ENCODE data around the gene MSS51. TPM values are rescaled to one million over a fixed set of nuclear protein-coding genes. Genes with fewer than 3 reads are reported as not detected.
"Not testable (repeated sequence)": the region's sequence is repeated elsewhere in the genome, so short reads cannot be mapped to it uniquely, and the experiment has no call there.

MSS51 gene
- total RNA-seq, 3 donors from 2014 or later: 0.76 to 1.3 (median 0.95) TPM

- Mint-ChIP-seq H3K4me1 (ENCODE audit: low read depth) (peaks cover 66% of the 10 kb centered on the region), H3K4me3 (no peak overlapping the region), H3K9me3 (no peaks in the 10 kb centered on the region), H3K27me3 (ENCODE audit: low read depth) (no peaks in the 10 kb centered on the region), H3K36me3 (ENCODE audit: insufficient read depth) (peaks cover 23% of the 10 kb centered on the region)
- no peak for DNase-seq
- no peak for ATAC-seq
These were observed 25.9 kb downstream of the MSS51 start for GRCh38 chr10:73407495-73407894.

- peaks cover 23% of the 10 kb centered on the region for H3K36me3 Mint-ChIP-seq (ENCODE audit: insufficient read depth)
- no peaks in the 10 kb centered on the region for H3K27me3 Mint-ChIP-seq (ENCODE audit: low read depth)
- DNase-seq (no peak), ATAC-seq (no peak)
- H3K4me1 Mint-ChIP-seq (ENCODE audit: low read depth): peaks cover 60% of the 10 kb centered on the region
- H3K9me3 Mint-ChIP-seq: no peaks in the 10 kb centered on the region
- H3K4me3 Mint-ChIP-seq: no peak overlapping the region
These were observed 26.5 kb downstream of the MSS51 start for GRCh38 chr10:73406846-73407245.

GRCh38 chr10:73405556-73405955 is 27.8 kb downstream of the MSS51 start:
- H3K9me3 Mint-ChIP-seq: no peaks in the 10 kb centered on the region
- no peak overlapping the region for H3K4me3 Mint-ChIP-seq
- H3K36me3 Mint-ChIP-seq (ENCODE audit: insufficient read depth): peaks cover 18% of the 10 kb centered on the region
- DNase-seq: no peak
- peaks cover 53% of the 10 kb centered on the region for H3K4me1 Mint-ChIP-seq (ENCODE audit: low read depth)
- ATAC-seq: no peak
- no peaks in the 10 kb centered on the region for H3K27me3 Mint-ChIP-seq (ENCODE audit: low read depth)

GRCh38 chr10:73404690-73405089 is 28.7 kb downstream of the MSS51 start:
- DNase-seq (no peak), ATAC-seq (no peak)
- no peak overlapping the region for H3K4me3 Mint-ChIP-seq
- peaks cover 48% of the 10 kb centered on the region for H3K4me1 Mint-ChIP-seq (ENCODE audit: low read depth)
- no peaks in the 10 kb centered on the region for H3K27me3 Mint-ChIP-seq (ENCODE audit: low read depth)
- no peaks in the 10 kb centered on the region for H3K9me3 Mint-ChIP-seq
- H3K36me3 Mint-ChIP-seq (ENCODE audit: insufficient read depth): peaks cover 15% of the 10 kb centered on the region

- Mint-ChIP-seq H3K4me3 (no peak overlapping the region), H3K36me3 (ENCODE audit: insufficient read depth) (peaks cover 11% of the 10 kb centered on the region), H3K4me1 (ENCODE audit: low read depth) (peaks cover 24% of the 10 kb centered on the region), H3K27me3 (ENCODE audit: low read depth) (no peaks in the 10 kb centered on the region), H3K9me3 (no peaks in the 10 kb centered on the region)
- DNase-seq (no peak), ATAC-seq (no peak)
These were observed 31.7 kb downstream of the MSS51 start for GRCh38 chr10:73401636-73402035.

- H3K36me3 Mint-ChIP-seq (ENCODE audit: insufficient read depth): peaks cover 25% of the 10 kb centered on the region
- H3K9me3 Mint-ChIP-seq: no peaks in the 10 kb centered on the region
- no peak overlapping the region for H3K4me3 Mint-ChIP-seq
- H3K4me1 Mint-ChIP-seq (ENCODE audit: low read depth): peaks cover 10% of the 10 kb centered on the region
- ATAC-seq (no peak), DNase-seq (no peak)
- no peaks in the 10 kb centered on the region for H3K27me3 Mint-ChIP-seq (ENCODE audit: low read depth)
These were observed 34.3 kb downstream of the MSS51 start for GRCh38 chr10:73399063-73399462.

GRCh38 chr10:73398024-73398423 is 35.3 kb downstream of the MSS51 start:
- H3K36me3 Mint-ChIP-seq (ENCODE audit: insufficient read depth): peaks cover 31% of the 10 kb centered on the region
- H3K9me3 Mint-ChIP-seq: no peaks in the 10 kb centered on the region
- ATAC-seq (no peak), DNase-seq (no peak)
- no peaks in the 10 kb centered on the region for H3K27me3 Mint-ChIP-seq (ENCODE audit: low read depth)
- H3K4me3 Mint-ChIP-seq: no peak overlapping the region
- H3K4me1 Mint-ChIP-seq (ENCODE audit: low read depth): peaks cover 8% of the 10 kb centered on the region

GRCh38 chr10:73394325-73394724 is 39.0 kb downstream of the MSS51 start:
- peaks cover 46% of the 10 kb centered on the region for H3K36me3 Mint-ChIP-seq (ENCODE audit: insufficient read depth)
- H3K4me3 Mint-ChIP-seq; DNase-seq; H3K4me1 Mint-ChIP-seq (ENCODE audit: low read depth); H3K9me3 Mint-ChIP-seq; H3K27me3 Mint-ChIP-seq (ENCODE audit: low read depth); ATAC-seq: not testable (repeated sequence)

GRCh38 chr10:73388228-73388627 is 45.1 kb downstream of the MSS51 start:
- H3K36me3 Mint-ChIP-seq (ENCODE audit: insufficient read depth): peaks cover 48% of the 10 kb centered on the region
- no peaks in the 10 kb centered on the region for H3K4me1 Mint-ChIP-seq (ENCODE audit: low read depth)
- no peaks in the 10 kb centered on the region for H3K27me3 Mint-ChIP-seq (ENCODE audit: low read depth)
- no peak overlapping the region for H3K4me3 Mint-ChIP-seq
- ATAC-seq (no peak), DNase-seq (no peak)
- no peaks in the 10 kb centered on the region for H3K9me3 Mint-ChIP-seq

- Mint-ChIP-seq H3K4me3 (no peak overlapping the region), H3K27me3 (ENCODE audit: low read depth) (no peaks in the 10 kb centered on the region), H3K36me3 (ENCODE audit: insufficient read depth) (peaks cover 49% of the 10 kb centered on the region), H3K9me3 (no peaks in the 10 kb centered on the region), H3K4me1 (ENCODE audit: low read depth) (no peaks in the 10 kb centered on the region)
- ATAC-seq (no peak), DNase-seq (no peak)
These were observed 46.8 kb downstream of the MSS51 start for GRCh38 chr10:73386583-73386982.

- H3K27me3 Mint-ChIP-seq (ENCODE audit: low read depth): no peaks in the 10 kb centered on the region
- no peaks in the 10 kb centered on the region for H3K9me3 Mint-ChIP-seq
- no peak for ATAC-seq
These were observed 54.2 kb downstream of the MSS51 start for GRCh38 chr10:73379064-73379748.

GRCh38 chr10:73376679-73377078 is 56.7 kb downstream of the MSS51 start:
- no peaks in the 10 kb centered on the region for H3K27me3 Mint-ChIP-seq (ENCODE audit: low read depth)
- H3K36me3 Mint-ChIP-seq (ENCODE audit: insufficient read depth): peaks cover 40% of the 10 kb centered on the region
- ATAC-seq: no peak
- no peaks in the 10 kb centered on the region for H3K9me3 Mint-ChIP-seq
- H3K4me3 Mint-ChIP-seq: no peak overlapping the region
- H3K4me1 Mint-ChIP-seq (ENCODE audit: low read depth): no peaks in the 10 kb centered on the region
- no peak for DNase-seq

More at GRCh38 chr10:73379064-73379748, 54.2 kb downstream of the MSS51 start:
- Mint-ChIP-seq H3K4me3 (no peak overlapping the region), H3K36me3 (ENCODE audit: insufficient read depth) (peaks cover 46% of the 10 kb centered on the region), H3K4me1 (ENCODE audit: low read depth) (no peaks in the 10 kb centered on the region)
- DNase-seq: no peak

Other genes with a start within 250 kb of the MSS51 start
- 10 to 100 TPM; 57.7 to 60.8 (median 59.9) TPM for gene DNAJC9, start 186.3 kb downstream of the MSS51 start, total RNA-seq
- 100 to 1,000 TPM; 141 to 156 (median 150) TPM for gene MRPS16, start 180.9 kb downstream of the MSS51 start, total RNA-seq
- gene CFAP70, start 74.7 kb downstream of the MSS51 start, total RNA-seq: under 1 TPM; 0.28 to 0.43 (median 0.37) TPM
- 100 to 1,000 TPM; 182 to 207 (median 183) TPM for gene ANXA7, start 19.5 kb downstream of the MSS51 start, total RNA-seq
- gene PPP3CB, start 62.5 kb upstream of the MSS51 start, total RNA-seq: 10 to 100 TPM; 35.0 to 38.0 (median 37.6) TPM
- 10 to 100 TPM in 2 of 3 donors, 1 to 10 TPM in 1; 8.8 to 11.9 (median 10.5) TPM for gene USP54, start 157.8 kb upstream of the MSS51 start, total RNA-seq
- not detected for gene MYOZ1, start 207.9 kb upstream of the MSS51 start, total RNA-seq
- gene SYNPO2L, start 222.5 kb upstream of the MSS51 start, total RNA-seq: under 1 TPM in 1 of 3 donors, not detected in 2; 0.18 TPM

All from activated T-cell treated with anti-CD3 and anti-CD28 coated beads, Interleukin-2, amount 50 U/mL, for 4 hours (primary cell).